BJ (cell line): Measurements from ENCODE around the gene RET. TPM values are rescaled to one million over a fixed set of nuclear protein-coding genes. Genes with fewer than 3 reads are reported as not detected.

Experiments used
- CTCF ChIA-PET: fragments of 350-600 bp; formaldehyde crosslinking; extraction: SDS; loops from one replicate; lab custom pipeline; 2021; ENCODE audit warnings: antibody characterized with exemption, inconsistent platforms; lab: Yijun Ruan, JAX
- POLR2A ChIA-PET: fragments of 300-600 bp; sonication (Branson Sonifier 250); formaldehyde crosslinking; extraction: SDS; loops from one replicate; lab custom pipeline; 2021; ENCODE audit warnings: antibody characterized with exemption; lab: Charles Lee
- DNase-seq: peaks from one replicate; pipeline ENCODE4 v3.0.0-alpha.2; 2011; ENCODE audit warnings: low read depth
- H3K27me3 ChIP-seq: 2 replicates; pipeline ENCODE4 v1.6.0; 2011; ENCODE audit warnings: low read length; ENCODE audit not compliant: control insufficient read depth, insufficient read depth
- H3K36me3 ChIP-seq: 2 replicates; pipeline ENCODE4 v1.5.1; 2011; ENCODE audit warnings: low read length; ENCODE audit not compliant: control insufficient read depth, insufficient read depth
- H3K4me3 ChIP-seq: 2 replicates; pipeline ENCODE4 v1.5.1; 2011; ENCODE audit warnings: low read depth, mild to moderate bottlenecking, control low read depth, low read length
- polyA plus RNA-seq: library from polyadenylated mRNA; depleted of rRNA; stranded (reverse); fragments of >200 nt; gene quantifications from 2 replicates; pipeline ENCODE4 v1.2.3, GENCODE V29; 2011
- TF ChIP-seq, protein P1 (sequence below): IDR thresholded peaks from 2 replicates; pipeline ENCODE4 v1.5.1; 2011; ENCODE audit warnings: low read depth, mild to moderate bottlenecking, control low read depth, inconsistent platforms, low read length, moderate library complexity; ENCODE audit not compliant: insufficient read depth

Gene RET
- polyA plus RNA-seq, 1 experiment, result 0.29 TPM

- Histone ChIP-seq H3K36me3 (no peaks in the 10 kb centered on the region), H3K4me3 (no peak overlapping the region), H3K27me3 (no peaks in the 10 kb centered on the region; the same call in 1 of the 2 replicates)
- ChIA-PET POLR2A (no interaction called here), CTCF (no interaction called here)
- TF ChIP-seq, protein P1, sequence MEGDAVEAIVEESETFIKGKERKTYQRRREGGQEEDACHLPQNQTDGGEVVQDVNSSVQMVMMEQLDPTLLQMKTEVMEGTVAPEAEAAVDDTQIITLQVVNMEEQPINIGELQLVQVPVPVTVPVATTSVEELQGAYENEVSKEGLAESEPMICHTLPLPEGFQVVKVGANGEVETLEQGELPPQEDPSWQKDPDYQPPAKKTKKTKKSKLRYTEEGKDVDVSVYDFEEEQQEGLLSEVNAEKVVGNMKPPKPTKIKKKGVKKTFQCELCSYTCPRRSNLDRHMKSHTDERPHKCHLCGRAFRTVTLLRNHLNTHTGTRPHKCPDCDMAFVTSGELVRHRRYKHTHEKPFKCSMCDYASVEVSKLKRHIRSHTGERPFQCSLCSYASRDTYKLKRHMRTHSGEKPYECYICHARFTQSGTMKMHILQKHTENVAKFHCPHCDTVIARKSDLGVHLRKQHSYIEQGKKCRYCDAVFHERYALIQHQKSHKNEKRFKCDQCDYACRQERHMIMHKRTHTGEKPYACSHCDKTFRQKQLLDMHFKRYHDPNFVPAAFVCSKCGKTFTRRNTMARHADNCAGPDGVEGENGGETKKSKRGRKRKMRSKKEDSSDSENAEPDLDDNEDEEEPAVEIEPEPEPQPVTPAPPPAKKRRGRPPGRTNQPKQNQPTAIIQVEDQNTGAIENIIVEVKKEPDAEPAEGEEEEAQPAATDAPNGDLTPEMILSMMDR, result no peak
- no peak for DNase-seq
Measured at GRCh38 chr10:43116596-43116995, 39.7 kb downstream of the RET start.

DNA sequence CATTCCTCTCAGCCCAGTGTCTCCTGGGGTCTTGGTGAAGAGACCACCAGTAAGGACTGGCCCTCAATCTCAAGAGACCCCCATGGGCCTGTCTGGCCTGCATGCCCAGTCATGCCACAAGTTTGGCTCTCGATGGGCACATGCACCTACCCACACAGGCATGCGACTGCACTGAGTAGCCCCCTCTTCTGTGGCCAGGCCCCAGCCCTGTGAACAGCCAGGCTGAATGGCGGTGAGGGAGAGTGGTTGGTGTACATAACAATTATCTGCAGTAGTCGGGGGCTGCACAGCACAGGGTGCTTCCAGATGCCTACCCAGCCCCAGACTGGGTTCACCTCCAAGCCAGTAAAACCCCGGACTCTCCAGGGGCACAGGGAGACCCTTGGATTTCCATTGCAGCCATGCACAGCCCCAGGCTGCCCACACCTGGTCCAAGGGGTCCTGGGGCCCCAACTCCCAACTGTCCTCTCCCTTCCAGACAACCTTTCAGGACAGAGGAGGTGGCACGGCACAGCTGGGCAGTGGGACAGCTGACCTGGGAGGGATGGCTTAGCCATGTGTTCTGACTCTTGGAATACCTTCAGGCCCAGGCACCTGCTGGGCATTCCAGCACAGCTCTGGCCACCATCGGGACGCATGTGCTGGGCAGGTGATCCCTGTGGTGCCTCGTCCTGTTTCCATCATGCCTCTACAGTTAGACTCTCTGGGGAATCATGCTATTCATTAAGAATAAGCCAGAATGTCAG lies 40.3 kb downstream of the RET start:
- no peaks in the 10 kb centered on the region; the same call in 1 of the 2 replicates for H3K27me3 ChIP-seq
- ChIA-PET CTCF (no interaction called here), POLR2A (no interaction called here)
- H3K4me3 ChIP-seq, result no peak overlapping the region
- DNase-seq, result no peak
- H3K36me3 ChIP-seq, result no peaks in the 10 kb centered on the region
- TF ChIP-seq, protein P1, result no peak

DNA sequence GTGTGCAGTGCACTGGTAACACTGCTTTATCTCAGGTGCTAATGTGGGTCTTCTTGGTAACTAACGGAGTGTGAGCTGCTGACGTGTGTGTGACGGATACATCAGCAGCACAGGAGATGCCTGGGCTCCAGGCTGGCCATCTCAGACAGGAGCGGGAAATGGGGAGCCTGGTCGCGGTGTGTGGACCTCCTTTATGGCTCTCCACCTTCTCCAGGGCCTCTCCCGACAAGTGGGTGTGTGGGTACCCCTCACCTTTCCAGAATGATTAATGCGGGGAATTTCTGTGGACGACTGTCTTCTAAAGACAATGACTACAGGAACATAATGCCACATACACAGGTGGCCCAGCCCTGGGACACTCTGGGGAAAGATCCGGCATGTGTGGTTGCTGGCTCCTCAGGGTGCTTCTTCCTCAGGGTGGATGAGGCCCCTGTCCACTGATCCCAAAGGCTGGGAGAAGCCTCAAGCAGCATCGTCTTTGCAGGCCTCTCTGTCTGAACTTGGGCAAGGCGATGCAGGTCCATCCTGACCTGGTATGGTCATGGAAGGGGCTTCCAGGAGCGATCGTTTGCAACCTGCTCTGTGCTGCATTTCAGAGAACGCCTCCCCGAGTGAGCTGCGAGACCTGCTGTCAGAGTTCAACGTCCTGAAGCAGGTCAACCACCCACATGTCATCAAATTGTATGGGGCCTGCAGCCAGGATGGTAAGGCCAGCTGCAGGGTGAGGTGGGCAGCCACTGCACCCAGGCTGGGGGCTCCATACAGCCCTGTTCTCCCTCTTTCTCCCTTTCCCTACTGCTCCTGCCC lies 41.1 kb downstream of the RET start:
- no peak for DNase-seq
- TF ChIP-seq, protein P1, result no peak
- ChIA-PET CTCF (no interaction called here), POLR2A (no interaction called here)
- H3K4me3 ChIP-seq, result no peak overlapping the region
- no peaks in the 10 kb centered on the region for H3K36me3 ChIP-seq
- H3K27me3 ChIP-seq, result peaks cover 2% of the 10 kb centered on the region

DNA sequence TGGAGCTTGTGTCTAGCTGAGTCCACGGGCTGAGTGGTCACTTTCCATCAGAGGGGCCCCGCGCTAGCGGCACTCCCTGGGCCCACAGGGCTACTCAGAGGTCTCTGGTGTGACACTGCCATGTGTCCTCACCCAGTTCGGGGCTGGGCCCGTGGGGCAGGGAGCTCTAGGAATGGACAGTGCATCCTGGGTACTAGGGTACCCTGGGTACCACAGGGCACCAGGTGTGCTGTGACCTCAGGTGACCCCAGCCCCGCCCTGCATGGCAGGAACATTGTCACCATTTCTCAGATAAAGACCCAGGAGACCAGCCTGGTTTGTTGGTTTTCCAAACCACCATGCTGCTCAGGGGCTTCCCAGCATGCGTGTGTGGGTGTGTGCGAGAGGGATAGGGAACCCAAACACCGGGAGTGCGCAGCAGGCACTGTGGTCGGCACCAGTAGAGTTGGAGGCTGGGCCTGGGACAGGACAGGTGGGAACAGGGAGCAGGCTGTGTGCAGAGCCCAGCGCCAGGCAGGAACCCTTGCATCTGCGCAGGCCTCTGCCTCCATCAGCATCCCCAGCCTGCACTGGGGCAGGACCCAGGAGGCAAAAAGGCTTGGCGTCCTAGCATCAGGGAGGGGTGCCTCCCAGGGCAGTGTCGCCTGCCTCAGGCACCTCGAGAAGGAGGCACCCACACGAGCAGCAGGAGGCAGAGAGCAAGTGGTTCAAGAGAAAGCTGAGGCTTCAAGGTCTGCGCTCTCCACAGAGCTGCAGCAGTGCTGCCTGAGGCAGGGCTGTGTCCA lies 42.0 kb downstream of the RET start:
- no peak for DNase-seq
- Histone ChIP-seq H3K27me3 (peaks cover 3% of the 10 kb centered on the region), H3K36me3 (no peaks in the 10 kb centered on the region), H3K4me3 (no peak overlapping the region)
- TF ChIP-seq, protein P1, result no peak
- ChIA-PET POLR2A (no interaction called here), CTCF (no interaction called here)
